NCI-H1436 (cell line): ENCODE results near the gene TFG.

Source experiments
- DNase-seq: peaks from one replicate; lab custom pipeline; 2025; lab: John Stamatoyannopoulos, UW

TFG gene

DNA sequence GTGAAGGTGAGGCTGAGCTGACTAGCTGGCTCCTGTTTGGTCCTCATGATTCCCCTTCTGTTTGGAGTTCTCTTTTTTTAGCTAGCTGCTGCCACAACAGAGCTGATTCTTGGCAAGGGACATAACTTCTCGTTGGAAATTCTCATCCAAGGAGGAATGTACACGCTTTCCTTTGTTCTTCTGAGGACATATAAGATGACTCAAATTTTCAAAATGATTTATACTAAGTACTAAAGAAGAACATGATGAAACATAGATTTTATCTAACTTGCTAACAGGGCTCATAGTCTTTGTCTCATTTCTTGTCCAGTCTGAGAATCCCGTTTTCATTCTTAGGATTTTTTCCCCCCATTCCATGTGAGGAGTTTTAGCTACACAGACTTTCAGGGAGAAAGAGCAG lies 2.9 kb upstream of the TFG start:
- DNase-seq, result no peak

DNA sequence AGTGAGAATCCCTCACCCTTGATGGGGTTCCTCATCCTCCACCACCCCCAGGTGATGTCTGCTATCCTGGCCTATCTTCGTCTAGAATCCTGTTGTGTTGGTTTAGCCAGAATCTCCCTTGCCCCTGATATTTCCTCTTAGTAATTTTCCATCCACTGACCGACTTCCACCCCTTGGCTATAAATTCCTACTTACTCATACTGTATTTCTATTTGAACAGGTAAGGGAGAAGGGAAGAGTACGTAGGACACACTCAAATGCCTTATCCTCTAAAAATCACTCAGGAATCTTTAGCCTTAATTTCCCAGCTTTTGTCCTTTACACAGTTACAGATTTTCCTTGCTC lies 678 bp upstream of the TFG start:
- DNase-seq, result no peak

DNA sequence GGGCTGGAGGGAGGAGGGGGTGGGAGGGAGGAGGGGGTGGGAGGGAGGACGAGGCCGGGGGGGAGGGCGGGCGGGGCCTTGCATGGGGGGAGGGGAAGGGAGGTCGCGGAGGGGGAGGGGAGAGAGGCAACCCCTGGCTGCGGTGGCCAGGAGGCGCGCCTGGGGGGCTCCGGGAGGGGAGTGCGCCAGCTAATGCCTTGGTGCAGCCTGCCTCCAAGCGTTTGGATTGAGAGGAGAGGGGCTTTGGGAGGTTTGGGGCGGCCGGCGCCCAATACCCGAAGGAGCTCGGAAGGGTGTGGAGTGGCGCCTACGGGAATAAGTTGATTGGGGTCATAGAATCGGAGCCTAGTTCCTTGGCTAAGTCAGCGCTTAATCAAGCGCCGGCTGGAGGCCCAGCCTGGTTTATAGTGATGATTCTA lies 557 bp downstream of the TFG start:
- DNase-seq, result peak; percentile 57

DNA sequence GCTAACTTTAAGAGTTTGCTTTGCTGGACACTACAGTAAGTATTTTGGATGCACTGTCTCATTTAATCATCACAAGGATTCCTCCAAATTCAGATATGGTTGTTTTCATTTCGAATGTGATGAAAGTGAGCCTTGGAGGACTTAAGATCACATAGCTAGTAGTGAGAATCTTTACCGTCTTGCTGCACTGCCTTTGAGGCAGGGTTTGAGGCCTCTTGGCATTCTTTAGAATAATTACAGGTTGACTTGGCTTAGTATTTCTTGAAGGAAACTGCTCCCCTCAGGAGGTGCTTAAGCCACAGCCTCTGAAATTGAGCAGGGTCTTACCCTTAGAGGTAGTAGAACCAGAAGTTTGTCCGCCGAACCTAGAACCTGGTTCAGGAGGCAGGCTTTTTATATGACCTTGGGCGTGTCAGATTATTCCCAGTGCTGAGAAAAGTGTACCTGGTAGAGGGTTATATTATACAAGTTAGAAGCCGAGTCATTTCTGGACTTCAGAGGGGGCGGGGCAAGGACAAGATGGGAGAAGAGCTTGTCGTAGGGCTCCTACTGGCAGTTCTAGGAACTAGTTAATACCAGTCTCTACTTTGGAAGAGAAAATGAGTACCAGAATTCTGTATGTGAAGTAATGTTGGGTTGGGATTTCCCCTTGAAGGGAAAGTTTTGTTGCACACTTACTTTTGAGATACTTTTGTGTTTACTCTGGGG lies 1.1 kb downstream of the TFG start:
- no peak for DNase-seq

DNA sequence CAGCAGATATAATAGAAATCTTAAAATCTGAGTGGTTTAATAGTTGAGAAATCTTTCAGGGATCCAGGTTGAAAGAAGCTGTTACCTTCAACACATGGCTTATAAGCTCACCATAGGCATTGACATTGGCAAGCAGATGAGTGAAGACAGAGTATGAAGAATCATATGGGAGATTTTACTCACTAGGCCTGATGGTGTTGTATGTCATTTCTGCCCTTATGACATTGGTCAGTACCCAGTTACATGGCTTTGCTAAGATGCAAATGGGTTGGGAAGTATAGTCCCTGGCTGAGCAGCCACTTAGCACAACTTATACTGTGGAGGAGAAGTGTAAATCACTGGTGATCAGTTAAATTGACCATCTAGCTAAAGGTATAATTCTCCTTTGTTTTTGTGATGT lies 5.9 kb downstream of the TFG start:
- no peak for DNase-seq

DNA sequence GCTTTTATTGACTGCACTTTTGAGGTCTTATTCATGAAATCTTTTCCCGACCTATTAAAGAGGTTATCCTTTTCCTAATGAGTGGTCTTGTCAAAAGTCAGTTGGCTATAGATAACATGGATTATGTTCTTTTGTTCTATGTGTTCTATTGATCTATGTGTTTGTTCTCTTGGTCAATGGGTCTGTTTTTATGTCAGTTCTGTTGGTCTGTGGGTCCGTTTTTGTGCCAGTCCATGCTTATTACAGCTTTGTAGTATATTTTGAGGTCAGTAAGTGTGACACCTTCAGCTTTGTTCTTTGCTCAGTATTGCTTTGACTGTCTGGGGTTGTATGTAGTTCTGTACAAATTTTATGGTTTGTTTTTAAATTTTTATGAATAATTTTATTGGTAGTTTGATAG lies 7.8 kb downstream of the TFG start:
- no peak for DNase-seq

DNA sequence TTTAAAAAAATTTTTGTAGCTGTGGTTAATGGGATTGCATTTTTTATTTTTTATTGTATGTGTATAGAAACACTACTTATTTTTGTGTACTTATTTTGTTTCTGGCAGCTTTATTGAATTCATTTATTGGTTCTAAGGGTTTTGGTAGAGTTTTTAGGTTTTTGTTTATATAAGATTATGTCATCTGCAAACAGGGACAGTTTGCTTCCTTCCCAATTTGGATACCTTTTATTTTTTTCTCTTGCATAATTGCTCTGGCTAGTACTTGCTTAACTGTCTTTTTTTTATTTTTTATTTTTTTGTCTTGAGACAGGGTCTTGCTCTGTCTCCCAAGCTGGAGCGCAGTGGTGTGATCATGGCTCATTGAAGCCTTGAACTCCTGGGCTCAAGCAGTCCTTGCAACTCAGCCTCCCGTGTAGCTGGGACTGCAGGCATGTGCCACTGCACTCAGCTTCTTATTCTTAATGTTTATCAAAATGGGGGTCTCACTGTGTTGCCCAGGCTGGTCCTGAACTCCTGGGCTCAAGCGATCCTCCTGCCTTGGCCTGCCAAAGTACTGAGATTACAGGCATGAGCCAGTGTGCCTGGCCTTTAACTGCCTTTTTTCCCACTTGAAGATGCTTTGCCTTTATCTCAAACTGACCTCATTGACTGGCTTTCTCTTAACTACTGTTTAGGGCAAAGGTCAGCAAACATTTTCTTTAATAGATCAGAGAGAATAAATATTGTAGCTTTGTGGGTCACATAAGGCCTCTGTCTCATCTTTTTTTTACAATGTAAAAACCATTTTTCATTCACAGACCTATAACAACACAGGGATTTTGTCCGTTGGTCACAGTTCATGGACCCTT lies 8.6 kb downstream of the TFG start:
- DNase-seq, result no peak

DNA sequence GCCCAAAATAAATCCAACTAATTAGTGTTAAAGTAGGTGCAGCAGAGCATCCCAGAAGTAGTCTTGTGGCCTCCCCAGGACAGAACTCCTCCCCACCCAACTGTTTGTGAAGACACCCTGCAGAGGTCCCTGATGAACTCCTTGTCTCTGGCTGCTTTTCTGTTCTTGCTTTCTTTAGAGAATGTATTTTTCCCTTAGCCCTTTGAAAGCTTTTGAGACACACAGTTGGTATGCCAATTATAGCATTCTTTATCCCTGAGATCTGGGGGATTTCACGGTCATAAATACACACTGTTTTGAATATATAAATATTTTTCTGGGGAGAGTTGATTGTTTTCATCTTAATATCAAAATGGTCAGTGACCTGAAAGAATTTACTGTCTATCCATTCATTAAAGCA lies 9.8 kb downstream of the TFG start:
- no peak for DNase-seq

DNA sequence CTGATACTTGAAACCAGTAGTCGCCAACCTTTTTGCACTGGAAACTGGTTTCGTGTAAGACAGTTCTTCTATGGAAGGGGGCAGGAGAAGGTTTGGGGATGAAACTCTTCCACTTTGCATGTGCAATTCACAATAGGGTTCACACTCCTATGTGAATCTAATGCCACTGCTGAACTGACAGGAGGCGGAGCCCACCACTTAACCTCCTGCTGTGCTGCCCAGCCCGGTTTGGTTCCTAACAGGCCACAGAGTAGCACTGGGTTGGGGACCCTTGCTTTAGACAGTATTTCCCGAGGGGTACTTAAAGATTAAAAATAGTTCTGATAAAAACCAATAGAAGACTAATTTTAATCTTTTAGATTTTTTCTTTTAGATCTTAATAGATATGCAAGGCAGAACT lies 11.1 kb downstream of the TFG start:
- no peak for DNase-seq

DNA sequence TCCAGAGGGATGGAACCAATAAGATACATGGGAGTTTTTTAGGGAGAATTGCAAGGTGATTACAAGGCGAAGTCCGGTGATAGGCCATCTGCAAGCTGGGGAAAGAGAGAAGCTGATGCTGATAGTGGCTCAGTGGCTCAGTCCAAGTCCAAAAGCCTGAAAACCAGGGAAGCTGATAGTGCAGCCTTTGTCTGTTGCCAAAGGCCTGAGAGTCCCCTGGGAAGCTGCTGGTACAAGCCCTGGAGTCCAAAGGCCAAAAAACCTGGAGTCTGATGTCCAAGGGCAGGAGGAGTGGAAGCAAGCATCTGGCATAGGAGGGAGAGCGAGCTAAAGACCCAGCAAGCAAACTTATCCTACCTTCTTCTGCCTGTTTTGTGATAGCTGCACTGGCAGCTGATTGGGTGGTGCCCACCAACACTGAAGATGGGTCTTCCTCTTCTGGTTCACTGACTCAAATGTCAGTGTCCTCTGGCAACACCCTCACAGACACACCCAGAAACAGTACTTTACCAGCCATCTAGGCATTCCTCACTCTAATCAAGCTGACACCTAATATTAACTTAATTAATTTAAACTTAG lies 16.7 kb downstream of the TFG start:
- no peak for DNase-seq

DNA sequence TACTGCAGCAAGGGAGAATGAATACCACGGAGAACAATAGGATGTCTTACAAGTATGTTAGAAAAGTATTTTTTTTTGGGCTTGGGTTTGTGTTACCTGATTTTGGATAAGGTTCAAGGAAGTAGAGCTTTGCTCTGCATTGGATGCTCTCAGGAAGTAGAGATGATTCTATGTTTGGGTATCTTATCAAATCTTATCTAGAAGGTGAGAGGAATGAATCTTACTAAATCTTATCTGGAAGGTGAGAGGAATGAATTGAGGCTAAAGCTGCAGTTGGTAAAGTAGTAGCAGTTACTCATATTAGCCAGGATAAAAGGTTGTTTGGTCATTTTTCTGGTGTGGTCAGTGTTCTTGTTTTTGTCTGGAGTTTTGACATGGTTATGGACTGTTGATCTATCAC lies 17.4 kb downstream of the TFG start:
- no peak for DNase-seq

DNA sequence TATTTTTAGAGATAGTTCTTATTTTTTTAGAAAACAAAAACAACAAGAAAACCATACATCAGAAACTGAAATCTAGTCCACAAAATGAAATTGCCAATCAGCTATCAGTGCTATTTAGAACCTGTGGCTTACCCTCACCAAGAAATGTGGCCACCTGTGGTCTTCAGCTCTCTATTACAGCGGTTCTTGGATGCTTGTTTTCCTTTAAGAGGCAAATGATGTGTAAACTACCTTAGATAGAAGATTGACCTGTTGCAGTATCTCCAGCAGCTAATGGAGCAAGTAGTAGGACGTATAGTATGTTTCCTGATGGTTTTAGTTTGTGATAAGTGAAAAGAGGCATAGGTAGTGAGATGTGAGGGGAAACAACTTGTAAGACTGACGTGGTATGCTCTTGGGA lies 21.2 kb downstream of the TFG start:
- DNase-seq, result no peak

DNA sequence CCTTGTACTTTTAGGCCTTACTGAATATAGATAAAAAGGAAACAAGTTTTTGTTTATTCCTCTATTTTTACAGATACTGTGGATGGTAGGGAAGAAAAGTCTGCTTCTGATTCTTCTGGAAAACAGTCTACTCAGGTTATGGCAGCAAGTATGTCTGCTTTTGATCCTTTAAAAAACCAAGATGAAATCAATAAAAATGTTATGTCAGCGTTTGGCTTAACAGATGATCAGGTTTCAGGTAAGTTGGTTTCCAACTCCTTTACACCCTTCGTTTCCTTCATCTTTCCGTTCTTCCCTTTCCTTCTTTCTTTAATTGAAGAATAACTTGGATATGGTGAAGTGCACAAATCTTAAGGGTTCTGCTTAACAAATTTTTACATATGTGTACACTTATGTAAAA lies 23.1 kb downstream of the TFG start:
- DNase-seq, result no peak

DNA sequence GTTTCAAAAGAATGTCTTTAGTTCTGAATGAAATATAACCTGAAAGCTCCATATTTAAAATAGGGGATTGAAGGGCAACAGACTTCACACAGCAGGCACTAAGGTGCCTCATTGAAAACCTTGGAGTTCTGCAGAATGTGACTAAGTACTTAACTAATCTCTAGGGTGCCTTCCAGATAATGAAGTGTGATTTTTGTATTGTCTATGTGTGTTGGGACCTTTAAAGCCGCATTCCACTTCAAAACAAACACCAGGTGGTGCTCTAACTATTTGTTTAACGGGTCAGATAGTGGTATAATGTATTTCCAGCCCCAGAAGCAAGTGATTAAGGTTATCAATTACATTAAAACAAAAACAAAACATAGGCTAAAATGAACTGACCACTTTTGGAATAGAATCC lies 28.0 kb downstream of the TFG start:
- peak; percentile 20 for DNase-seq

DNA sequence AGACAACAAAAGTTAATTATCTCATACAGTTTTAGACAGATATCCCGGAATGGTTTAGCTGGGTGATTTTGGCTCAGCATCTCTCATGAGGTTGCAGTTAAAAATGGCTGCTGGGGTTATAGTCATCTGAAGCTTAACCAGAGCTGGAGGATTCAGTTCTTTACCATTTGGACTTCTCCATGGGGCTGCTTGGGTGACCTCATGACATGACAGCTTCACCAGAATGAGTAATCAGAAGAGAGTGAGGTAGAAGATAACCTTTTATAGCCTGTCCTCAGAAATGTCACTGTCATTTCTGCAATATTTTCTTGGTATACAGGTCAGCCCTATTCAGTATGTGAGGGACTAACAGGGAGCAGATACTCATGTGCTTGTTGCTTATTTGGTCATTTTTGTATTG lies 30.9 kb downstream of the TFG start:
- no peak for DNase-seq

DNA sequence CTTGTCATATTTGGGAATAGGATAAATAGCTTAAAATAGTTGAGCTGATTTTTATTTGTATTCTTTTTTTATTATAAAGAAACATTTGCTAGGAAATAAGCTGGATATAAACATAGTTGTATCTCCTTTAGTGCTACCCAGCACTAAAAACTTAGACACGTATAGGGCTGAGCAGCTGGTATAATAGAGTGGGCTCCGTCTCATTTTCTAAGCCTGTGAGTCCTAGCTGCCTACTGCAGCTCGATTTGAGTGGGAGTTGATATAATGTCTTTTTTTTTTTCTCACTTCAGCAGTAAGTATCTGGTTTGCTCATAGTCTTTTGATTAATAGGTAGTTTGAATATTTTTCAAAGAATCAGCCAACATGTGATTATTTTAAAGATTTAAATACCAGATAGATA lies 34.2 kb downstream of the TFG start:
- no peak for DNase-seq

DNA sequence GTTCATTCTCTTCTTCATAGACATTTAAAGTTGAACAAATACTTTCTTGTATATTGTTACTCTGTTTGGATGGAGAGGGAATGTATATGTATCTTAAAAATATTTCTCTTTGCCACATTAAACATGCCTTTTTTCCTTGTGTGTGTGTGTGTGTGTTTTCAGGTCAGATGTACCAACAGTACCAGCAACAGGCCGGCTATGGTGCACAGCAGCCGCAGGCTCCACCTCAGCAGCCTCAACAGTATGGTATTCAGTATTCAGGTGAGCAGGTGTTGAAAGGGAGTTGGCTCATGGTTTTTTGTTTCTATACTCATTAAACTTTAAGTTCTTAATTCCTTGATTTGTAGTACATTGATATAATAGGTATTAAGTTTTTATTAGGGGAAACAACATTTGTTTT lies 35.4 kb downstream of the TFG start:
- no peak for DNase-seq

DNA sequence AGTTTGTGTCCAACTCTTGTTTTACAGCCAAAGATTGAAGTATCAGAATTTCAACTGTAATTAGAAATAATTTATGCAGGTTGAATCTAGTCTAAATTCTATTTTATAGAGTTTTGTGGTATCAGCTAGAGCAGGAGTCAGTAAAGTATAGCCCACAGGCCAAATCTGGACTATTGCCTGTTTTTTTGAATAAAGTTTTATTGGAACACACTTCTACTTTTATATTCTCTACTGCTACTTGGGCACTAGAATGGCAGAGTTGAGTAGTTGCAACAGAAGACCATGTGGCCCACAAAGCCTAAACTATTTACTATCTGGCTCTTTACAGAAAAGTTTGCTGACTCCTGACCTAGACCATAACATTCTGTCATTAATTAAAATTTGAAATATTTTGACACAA lies 36.3 kb downstream of the TFG start:
- DNase-seq, result no peak

DNA sequence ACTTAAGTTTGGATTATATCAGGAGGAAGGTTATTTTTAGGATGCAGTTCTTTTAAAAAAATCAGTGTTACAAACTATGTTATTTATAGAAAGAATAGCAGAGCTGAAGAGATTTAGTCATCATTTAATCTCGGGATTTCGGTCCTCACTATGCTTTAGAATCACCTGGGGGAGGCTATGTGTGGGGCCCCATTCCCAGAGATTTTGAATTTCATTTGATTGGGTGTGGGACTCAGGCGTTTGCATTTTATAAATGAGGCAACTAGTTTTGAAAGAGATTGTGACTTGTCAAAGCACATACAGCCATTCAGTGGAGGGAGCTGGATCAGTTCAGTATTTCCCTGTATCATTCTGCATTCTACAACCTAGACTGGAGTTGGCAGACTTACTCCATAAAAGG lies 36.8 kb downstream of the TFG start:
- DNase-seq, result no peak

DNA sequence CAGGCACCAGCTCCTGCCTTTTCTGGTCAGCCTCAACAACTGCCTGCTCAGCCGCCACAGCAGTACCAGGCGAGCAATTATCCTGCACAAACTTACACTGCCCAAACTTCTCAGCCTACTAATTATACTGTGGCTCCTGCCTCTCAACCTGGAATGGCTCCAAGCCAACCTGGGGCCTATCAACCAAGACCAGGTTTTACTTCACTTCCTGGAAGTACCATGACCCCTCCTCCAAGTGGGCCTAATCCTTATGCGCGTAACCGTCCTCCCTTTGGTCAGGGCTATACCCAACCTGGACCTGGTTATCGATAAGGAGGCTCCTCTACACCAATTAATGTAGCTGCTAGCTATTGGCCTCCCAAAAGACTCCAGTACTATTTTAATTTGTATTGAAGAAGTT lies 38.9 kb downstream of the TFG start:
- DNase-seq, result no peak

DNA sequence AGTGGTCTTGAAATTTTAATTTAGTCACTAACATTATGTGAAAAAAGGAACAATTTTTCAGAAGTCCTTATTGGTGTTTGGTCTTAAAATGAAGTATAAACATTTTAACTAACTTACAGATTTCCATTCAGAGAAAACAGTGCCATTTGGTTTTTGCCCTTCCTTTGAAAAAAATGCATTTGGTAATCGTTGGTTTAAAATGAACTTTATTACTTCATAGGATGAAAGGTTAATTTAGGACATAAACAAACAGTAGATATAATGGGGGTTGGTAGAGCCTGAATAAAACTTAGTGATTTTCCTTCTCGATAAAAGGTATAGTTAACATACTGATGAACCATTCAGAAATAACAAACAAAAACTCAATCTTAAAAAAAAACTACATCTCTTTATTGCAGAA lies 39.7 kb downstream of the TFG start:
- DNase-seq, result no peak

DNA sequence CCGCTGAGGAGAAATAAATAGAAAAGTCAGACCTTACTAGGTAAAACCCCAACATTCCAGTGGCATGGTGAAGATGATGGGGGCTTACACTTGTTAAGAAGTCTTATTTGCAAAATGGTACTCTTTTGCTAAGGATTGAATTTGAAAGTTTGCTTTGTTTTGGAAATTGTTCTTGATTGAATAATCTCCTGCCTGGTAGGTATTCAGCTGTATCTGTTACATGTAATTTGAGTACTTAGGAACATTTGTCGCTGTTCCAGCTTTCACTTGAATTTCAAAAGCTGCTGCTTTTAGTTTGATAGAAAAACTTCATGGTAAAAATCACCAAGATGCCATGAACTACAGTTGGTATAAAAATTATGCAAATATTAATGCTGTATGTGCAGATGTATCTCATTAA lies 44.6 kb downstream of the TFG start:
- no peak for DNase-seq

DNA sequence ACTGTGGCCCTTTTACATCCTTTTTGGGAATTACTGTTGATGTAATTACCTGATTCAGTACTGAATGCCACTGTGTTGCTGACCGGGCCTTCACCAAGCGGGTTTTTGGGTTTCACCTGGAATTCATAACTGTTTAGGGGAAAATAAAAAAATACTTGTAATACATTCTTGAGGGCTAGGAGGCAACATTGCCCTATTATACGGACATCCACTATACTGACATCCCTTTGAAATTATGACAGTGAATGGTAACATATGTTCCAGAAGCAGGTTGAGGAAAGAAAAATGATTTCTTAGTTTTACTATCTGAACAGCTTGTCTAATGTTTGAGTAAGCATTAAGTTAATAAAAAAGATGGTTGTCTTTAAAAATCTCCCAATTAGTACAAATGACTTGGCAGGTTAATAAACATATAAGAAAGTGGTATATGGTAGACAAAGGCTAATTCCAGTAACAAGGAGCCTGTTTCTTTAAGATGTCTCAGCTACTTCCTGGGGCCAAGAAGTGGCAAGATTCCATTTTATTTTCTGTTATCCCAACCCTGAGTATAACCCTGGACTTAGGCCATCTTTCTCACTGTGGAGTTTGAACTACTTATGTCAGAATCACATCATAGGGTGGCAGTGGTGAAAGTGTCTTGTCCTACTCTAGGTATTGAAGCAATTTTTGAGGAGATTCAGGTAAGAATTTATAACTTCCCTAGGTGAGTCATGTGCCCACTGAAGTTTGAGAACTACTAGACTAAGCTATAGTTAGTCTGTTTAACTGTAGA lies 45.5 kb downstream of the TFG start:
- no peak for DNase-seq
